WTC11 (cell line): ENCODE data around the gene ADH7. TPM values are rescaled to one million over a fixed set of nuclear protein-coding genes. Genes with fewer than 3 reads are reported as not detected.

ENCODE experiments used
- ATAC-seq: fragments of 200-7000 bp; cut with Tn5 transposase; 2 replicates; pipeline ENCODE4 v1.10.0; 2021; ENCODE audit warnings: mild to moderate bottlenecking, moderate library complexity
- CTCF ChIA-PET: fragments of 300-600 bp; sonication (Branson Sonifier 250); formaldehyde crosslinking; loops from one replicate; lab custom pipeline; 2021; ENCODE audit warnings: antibody characterized with exemption; lab: Charles Lee
- POLR2A ChIA-PET: fragments of 350-600 bp; sonication (Branson Sonifier 250); formaldehyde crosslinking; loops from one replicate; lab custom pipeline; 2021; ENCODE audit warnings: antibody characterized with exemption; lab: Charles Lee
- DNase-seq: peaks from one replicate; pipeline ENCODE4 v3.0.0; 2021; ENCODE audit warnings: low spot score
- H3K27ac Mint-ChIP-seq: 2 replicates; pipeline ENCODE4 v1.8.0; 2021; ENCODE audit warnings: mixed read lengths
- H3K27me3 Mint-ChIP-seq: 2 replicates; pipeline ENCODE4 v1.8.0; 2021; ENCODE audit warnings: low read depth, mild to moderate bottlenecking, moderate library complexity, mixed read lengths
- H3K36me3 Mint-ChIP-seq: 2 replicates; pipeline ENCODE4 v1.8.0; 2021; ENCODE audit warnings: mixed read lengths
- H3K4me1 Mint-ChIP-seq: 2 replicates; pipeline ENCODE4 v1.8.0; 2022; ENCODE audit warnings: mixed read lengths
- H3K4me3 Mint-ChIP-seq: 2 replicates; pipeline ENCODE4 v1.8.0; 2021; ENCODE audit warnings: mild to moderate bottlenecking, moderate library complexity, mixed read lengths
- H3K9me3 Mint-ChIP-seq: 2 replicates; pipeline ENCODE4 v1.8.0; 2021; ENCODE audit warnings: mixed read lengths
- ARID4B ChIP-seq: sonication (generic); formaldehyde crosslinking; IDR thresholded peaks from 2 replicates; pipeline ENCODE4 v1.8.0; 2023; ENCODE audit warnings: missing genetic modification reagents, mild to moderate bottlenecking, borderline replicate concordance
- ATF2 ChIP-seq: sonication (generic); formaldehyde crosslinking; IDR thresholded peaks from 2 replicates; pipeline ENCODE4 v1.8.1; 2022; ENCODE audit warnings: low read depth, missing genetic modification reagents, borderline replicate concordance
- CREB1 ChIP-seq: sonication (generic); formaldehyde crosslinking; IDR thresholded peaks from 2 replicates; pipeline ENCODE4 v1.8.0; 2023; ENCODE audit warnings: mild to moderate bottlenecking, missing genetic modification reagents
- CTCF ChIP-seq: fragments of 200-600 bp; IDR thresholded peaks from 2 replicates; pipeline ENCODE4 v1.8.0; 2022; ENCODE audit warnings: antibody characterized with exemption
- FOXJ3 ChIP-seq: sonication (generic); formaldehyde crosslinking; IDR thresholded peaks from 2 replicates; pipeline ENCODE4 v1.9.0; 2021; ENCODE audit warnings: missing genetic modification reagents, mild to moderate bottlenecking, borderline replicate concordance
- HMGXB4 ChIP-seq: sonication (generic); formaldehyde crosslinking; IDR thresholded peaks from 2 replicates; pipeline ENCODE4 v1.8.1; 2023; ENCODE audit warnings: mild to moderate bottlenecking, moderate library complexity, missing genetic modification reagents
- IRF1 ChIP-seq: sonication (generic); formaldehyde crosslinking; IDR thresholded peaks from 2 replicates; pipeline ENCODE4 v1.8.0; 2023; ENCODE audit warnings: missing genetic modification reagents
- NFATC4 ChIP-seq: fragments of 250-450 bp; sonication (Bioruptor Pico); IDR thresholded peaks from 2 replicates; pipeline ENCODE4 v1.9.0; 2021; ENCODE audit warnings: mild to moderate bottlenecking
- NR3C1 ChIP-seq: sonication (generic); formaldehyde crosslinking; conservative IDR thresholded peaks from 2 replicates; pipeline ENCODE4 v1.8.1; 2023; ENCODE audit warnings: low read depth, mild to moderate bottlenecking, missing genetic modification reagents
- SMAD3 ChIP-seq: sonication (generic); formaldehyde crosslinking; IDR thresholded peaks from 2 replicates; pipeline ENCODE4 v1.8.0; 2022; ENCODE audit warnings: missing genetic modification reagents, mild to moderate bottlenecking, borderline replicate concordance
- TP53 ChIP-seq: sonication (generic); formaldehyde crosslinking; IDR thresholded peaks from 2 replicates; pipeline ENCODE4 v1.8.1; 2023; ENCODE audit warnings: mild to moderate bottlenecking, missing genetic modification reagents
- USF1 ChIP-seq: sonication (generic); formaldehyde crosslinking; IDR thresholded peaks from 2 replicates; pipeline ENCODE4 v1.8.0; 2022; ENCODE audit warnings: mild to moderate bottlenecking, missing genetic modification reagents
- ZMAT4 ChIP-seq: fragments of 250-450 bp; sonication (Bioruptor Pico); IDR thresholded peaks from 2 replicates; pipeline ENCODE4 v1.9.0; 2021; ENCODE audit warnings: mild to moderate bottlenecking
- ZNF232 ChIP-seq: sonication (generic); formaldehyde crosslinking; IDR thresholded peaks from 2 replicates; pipeline ENCODE4 v1.8.0; 2022; ENCODE audit warnings: mild to moderate bottlenecking, missing genetic modification reagents
- ZNF281 ChIP-seq: sonication (generic); formaldehyde crosslinking; IDR thresholded peaks from 2 replicates; pipeline ENCODE4 v1.8.0; 2023; ENCODE audit warnings: mild to moderate bottlenecking, missing genetic modification reagents
- ZSCAN18 ChIP-seq: fragments of 250-450 bp; sonication (Bioruptor Pico); IDR thresholded peaks from 2 replicates; pipeline ENCODE4 v2.1.2; 2022; ENCODE audit warnings: mild to moderate bottlenecking, moderate library complexity
- total RNA-seq: library from RNA; stranded (reverse); gene quantifications from 3 replicates; pipeline ENCODE4 v1.2.3, GENCODE V29; 2021

Gene ADH7
- total RNA-seq, 1 experiment from 2014 or later, result not detected

GRCh38 chr4:99394896-99395295 lies 40.2 kb downstream of the ADH7 start:
- ATAC-seq (no peak), DNase-seq (no peak)
- CTCF ChIA-PET, result no interaction called here

More at GRCh38 chr4:99394896-99395295, 40.2 kb downstream of the ADH7 start:
- no peak overlapping the region for H3K27ac Mint-ChIP-seq
- 0 out of 2 replicates have a peak, but pooled peaks cover 3% of the 10 kb centered on the region for H3K36me3 Mint-ChIP-seq
- no peaks in the 10 kb centered on the region for H3K4me1 Mint-ChIP-seq
- H3K27me3 Mint-ChIP-seq, result no peaks in the 10 kb centered on the region
- no peak overlapping the region for H3K4me3 Mint-ChIP-seq
- TF ChIP-seq SMAD3 (no peak), ZNF232 (CRISPR knock-in tag) (no peak), ZSCAN18 (CRISPR knock-in tag) (no peak), USF1 (CRISPR knock-in tag) (no peak), CTCF (no peak), ZNF281 (CRISPR knock-in tag) (no peak), TP53 (no peak), IRF1 (no peak), CREB1 (CRISPR knock-in tag) (no peak), NR3C1 (CRISPR knock-in tag) (no peak), HMGXB4 (no peak), NFATC4 (CRISPR knock-in tag) (no peak), FOXJ3 (CRISPR knock-in tag) (no peak), ATF2 (CRISPR knock-in tag) (no peak), ARID4B (no peak), ZMAT4 (CRISPR knock-in tag) (no peak)
- H3K9me3 Mint-ChIP-seq, result peaks cover 40% of the 10 kb centered on the region
- POLR2A ChIA-PET, result no interaction called here
